Tibial artery (tissue), 4 donors: ENCODE measurements around the gene KCNIP3.

Experiments
- DNase-seq, 2 donors: peaks; one replicate each; pipeline ENCODE4 v3.0.0-alpha.2; 2019
- H3K27ac ChIP-seq, 2 donors: fragments of 200-600 bp; sonication (generic) in 1 of 2; 1 replicate in 1 of 2; 2 replicates in 1 of 2; pipeline ENCODE4 v1.5.1; 2018 to 2019; ENCODE audit warnings: mild to moderate bottlenecking in 1 of 2
- H3K27me3 ChIP-seq, 2 donors: fragments of 200-600 bp; sonication (generic) in 1 of 2; one replicate each; pipeline versions ENCODE4 v1.5.1 to v1.6.0; 2016 to 2019
- H3K36me3 ChIP-seq, 3 donors: fragments of 200-600 bp; sonication (generic) in 2 of 3; one replicate each; pipeline ENCODE4 v1.5.1; 2016 to 2019; ENCODE audit warnings: mild to moderate bottlenecking in 2 of 3
- H3K4me1 ChIP-seq, 4 donors: fragments of 200-600 bp; sonication (generic) in 2 of 4; 1 replicate in 3 of 4; 2 replicates in 1 of 4; pipeline ENCODE4 v1.5.1; 2016 to 2019
- H3K4me3 ChIP-seq, 2 donors: fragments of 200-600 bp; sonication (generic) in 1 of 2; 1 replicate in 1 of 2; 2 replicates in 1 of 2; pipeline ENCODE4 v1.5.1; 2018 to 2019; ENCODE audit warnings: mild to moderate bottlenecking in 2 of 2
- H3K9me3 ChIP-seq, 3 donors: fragments of 200-600 bp; sonication (generic) in 1 of 3; one replicate each; pipeline ENCODE4 v1.5.1; 2016 to 2019
- intact Hi-C: fragments of 100-400 bp; cut with DNase I; formaldehyde crosslinking; loops from one replicate; pipeline ENCODE4 v1.15.0; 2023; ENCODE audit warnings: low total_unique reads
- TF ChIP-seq, protein P1 (sequence below), 2 experiments: fragments of 200-600 bp in 1 of 2; fragments of 450-650 bp in 1 of 2; IDR thresholded peaks; one replicate each; pipeline ENCODE4 v1.5.1; 2017 to 2019; ENCODE audit warnings: antibody characterized with exemption in 2 of 2, mild to moderate bottlenecking in 1 of 2, moderate library complexity in 1 of 2

Gene KCNIP3

DNA sequence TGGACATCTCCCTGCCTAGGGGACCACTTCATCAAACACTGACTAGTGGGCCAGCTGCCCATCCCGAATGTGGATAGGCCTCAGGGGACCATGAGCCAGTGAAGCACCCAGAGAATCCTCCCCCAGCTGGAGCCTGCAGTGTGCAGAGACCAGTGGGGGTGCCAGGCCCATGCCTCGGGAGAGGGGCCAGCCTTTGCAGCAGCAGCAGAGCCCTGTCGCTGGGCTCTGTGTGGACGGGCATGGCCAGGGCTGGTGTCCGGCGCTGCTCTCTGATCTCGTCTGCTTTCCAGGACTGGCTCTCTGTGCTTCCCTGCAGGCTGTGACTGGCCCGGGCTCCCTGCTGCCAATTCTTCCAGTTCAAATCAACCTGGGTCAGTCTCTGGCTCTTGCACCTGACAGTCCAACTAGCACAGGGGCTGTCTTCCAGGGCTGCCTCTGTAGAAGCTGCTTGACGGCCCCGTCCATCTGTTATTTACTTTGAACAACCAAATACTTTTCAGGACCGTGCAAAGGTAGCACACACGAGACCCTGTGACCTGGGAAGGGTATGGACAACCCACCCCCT, 11.4 kb downstream of the KCNIP3 start:
- intact Hi-C loops = no loop called here
- Histone ChIP-seq H3K4me1 (peaks cover 0 to 18% (median 7%) of the 10 kb centered on the region in 4 donors), H3K36me3 (no peaks in the 10 kb centered on the region), H3K27me3 (no peaks in the 10 kb centered on the region), H3K9me3 (no peaks in the 10 kb centered on the region), H3K27ac (no peak overlapping the region), H3K4me3 (no peak overlapping the region)
- no peak for DNase-seq
- TF ChIP-seq, protein P1, sequence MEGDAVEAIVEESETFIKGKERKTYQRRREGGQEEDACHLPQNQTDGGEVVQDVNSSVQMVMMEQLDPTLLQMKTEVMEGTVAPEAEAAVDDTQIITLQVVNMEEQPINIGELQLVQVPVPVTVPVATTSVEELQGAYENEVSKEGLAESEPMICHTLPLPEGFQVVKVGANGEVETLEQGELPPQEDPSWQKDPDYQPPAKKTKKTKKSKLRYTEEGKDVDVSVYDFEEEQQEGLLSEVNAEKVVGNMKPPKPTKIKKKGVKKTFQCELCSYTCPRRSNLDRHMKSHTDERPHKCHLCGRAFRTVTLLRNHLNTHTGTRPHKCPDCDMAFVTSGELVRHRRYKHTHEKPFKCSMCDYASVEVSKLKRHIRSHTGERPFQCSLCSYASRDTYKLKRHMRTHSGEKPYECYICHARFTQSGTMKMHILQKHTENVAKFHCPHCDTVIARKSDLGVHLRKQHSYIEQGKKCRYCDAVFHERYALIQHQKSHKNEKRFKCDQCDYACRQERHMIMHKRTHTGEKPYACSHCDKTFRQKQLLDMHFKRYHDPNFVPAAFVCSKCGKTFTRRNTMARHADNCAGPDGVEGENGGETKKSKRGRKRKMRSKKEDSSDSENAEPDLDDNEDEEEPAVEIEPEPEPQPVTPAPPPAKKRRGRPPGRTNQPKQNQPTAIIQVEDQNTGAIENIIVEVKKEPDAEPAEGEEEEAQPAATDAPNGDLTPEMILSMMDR (IDR thresholded peaks at IDR 0.05) = no peak

DNA sequence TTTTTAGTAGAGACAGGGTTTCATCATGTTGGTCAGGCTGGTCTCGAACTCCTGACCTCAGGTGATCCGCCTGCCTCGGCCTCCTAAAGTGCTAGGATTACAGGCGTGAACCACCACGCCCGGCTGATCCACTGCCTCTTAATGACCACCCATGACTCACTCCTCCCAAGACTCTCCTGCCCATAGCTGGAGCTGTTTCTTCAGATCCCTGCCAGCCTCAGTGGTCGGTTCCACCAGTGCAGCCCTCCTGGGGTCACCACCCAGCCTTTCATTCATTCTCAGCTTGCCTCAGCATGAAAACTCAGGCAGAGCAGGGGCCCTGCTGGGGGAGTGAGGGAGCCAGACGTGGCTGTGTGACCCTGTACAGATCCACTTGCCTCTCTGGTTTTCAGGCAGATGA, 12.5 kb downstream of the KCNIP3 start:
- Histone ChIP-seq H3K4me3 (no peak overlapping the region), H3K27ac (no peak overlapping the region), H3K4me1 (peaks cover 0 to 15% (median 7%) of the 10 kb centered on the region in 4 donors), H3K27me3 (no peaks in the 10 kb centered on the region), H3K9me3 (no peaks in the 10 kb centered on the region), H3K36me3 (no peaks in the 10 kb centered on the region)
- TF ChIP-seq, protein P1 (IDR thresholded peaks at IDR 0.05) = no peak
- no peak for DNase-seq
- intact Hi-C loops = no loop called here

DNA sequence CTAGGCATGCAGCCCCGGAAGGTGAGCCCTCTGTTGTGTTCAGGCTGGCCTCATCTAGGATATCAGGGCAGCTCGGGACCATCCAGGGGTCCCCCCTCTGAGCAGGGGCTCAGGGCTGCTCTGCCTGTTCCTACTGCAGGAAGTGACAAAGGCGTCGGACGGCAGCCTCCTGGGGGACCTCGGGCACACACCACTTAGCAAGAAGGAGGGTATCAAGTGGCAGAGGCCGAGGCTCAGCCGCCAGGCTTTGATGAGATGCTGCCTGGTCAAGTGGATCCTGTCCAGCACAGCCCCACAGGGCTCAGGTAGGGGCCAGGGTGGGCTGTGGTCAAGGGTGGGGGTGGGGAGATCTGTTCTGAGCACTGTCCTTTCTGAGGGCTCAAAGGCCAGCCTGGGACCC, 13.1 kb downstream of the KCNIP3 start:
- intact Hi-C loops = loop anchor here (10.0 kb wide), 1 partner anchor 115 kb away; no protein-coding TSS in a partner anchor

DNA sequence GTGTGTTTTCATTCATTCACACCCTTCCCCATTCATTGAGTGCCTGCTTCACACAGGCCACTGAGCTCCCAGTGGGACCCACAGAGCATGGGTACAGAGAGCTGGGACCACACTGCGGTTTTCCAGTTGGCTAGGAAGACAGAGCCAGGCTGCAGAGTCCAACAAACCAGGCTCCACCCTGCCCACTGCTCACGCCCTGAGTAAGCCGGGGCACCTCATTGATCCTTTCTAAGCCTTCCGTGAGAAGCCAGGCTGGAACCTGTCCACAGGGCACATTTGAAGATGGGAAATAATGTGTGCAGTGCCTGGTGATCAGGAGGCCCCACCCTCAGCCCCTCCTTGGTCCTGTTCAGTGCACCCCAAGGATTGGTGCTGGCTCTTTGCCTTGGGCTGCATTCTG, 13.5 kb downstream of the KCNIP3 start:
- Histone ChIP-seq H3K27ac (no peak overlapping the region), H3K4me1 (peaks cover 0 to 13% (median 2%) of the 10 kb centered on the region in 4 donors), H3K36me3 (no peaks in the 10 kb centered on the region), H3K27me3 (no peaks in the 10 kb centered on the region), H3K9me3 (no peaks in the 10 kb centered on the region), H3K4me3 (no peak overlapping the region)
- no peak for DNase-seq
- TF ChIP-seq, protein P1 (IDR thresholded peaks at IDR 0.05) = no peak
- intact Hi-C loops = loop anchor here (10.0 kb wide), 1 partner anchor 116 kb away; no protein-coding TSS in a partner anchor

More for the DNA sequence above, 13.1 kb downstream of the KCNIP3 start:
- no peak overlapping the region for H3K27ac ChIP-seq
- H3K36me3 ChIP-seq = no peaks in the 10 kb centered on the region
- no peak overlapping the region for H3K4me3 ChIP-seq
- no peak for DNase-seq
- H3K9me3 ChIP-seq = no peaks in the 10 kb centered on the region
- TF ChIP-seq, protein P1 (IDR thresholded peaks at IDR 0.05) = no peak
- H3K4me1 ChIP-seq = peaks cover 0 to 13% (median 5%) of the 10 kb centered on the region in 4 donors
- no peaks in the 10 kb centered on the region for H3K27me3 ChIP-seq

DNA sequence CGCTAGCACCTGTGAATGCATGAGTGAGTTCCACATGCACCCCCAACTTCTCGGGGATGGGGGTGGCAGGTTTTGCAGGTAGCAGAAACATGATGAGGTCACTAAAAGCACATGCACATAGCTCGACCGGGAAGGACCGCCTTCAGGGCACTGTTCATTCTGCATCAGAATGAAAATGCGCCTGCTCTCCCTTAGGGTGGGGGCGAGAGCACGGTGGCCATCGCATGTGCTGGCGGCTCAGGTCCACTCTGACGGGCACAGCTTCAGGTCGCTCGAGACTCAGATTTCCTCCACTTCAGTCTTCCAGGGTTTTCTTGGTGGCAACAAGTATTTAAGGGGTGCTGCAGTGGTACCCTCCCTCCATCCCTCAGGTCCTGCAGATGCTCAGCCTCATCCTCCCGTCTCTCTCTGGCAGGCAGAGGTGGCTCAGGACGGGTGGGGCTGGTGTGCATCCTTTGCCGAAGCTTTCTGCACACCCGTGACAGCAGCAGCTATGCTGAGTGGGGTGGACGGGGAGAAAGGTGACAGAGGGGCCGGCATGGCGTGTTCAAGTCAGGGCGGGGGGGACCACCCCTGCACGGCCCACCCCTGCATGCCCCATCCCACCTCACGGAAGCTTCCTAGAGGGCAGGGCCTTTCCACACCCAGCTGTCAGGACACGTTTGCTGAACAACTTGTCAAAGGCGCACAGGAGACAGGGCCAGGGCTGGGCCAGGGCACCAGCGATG, 14.8 kb downstream of the KCNIP3 start:
- H3K36me3 ChIP-seq = no peaks in the 10 kb centered on the region
- intact Hi-C loops = loop anchor here (10.0 kb wide), 1 partner anchor 117 kb away; no protein-coding TSS in a partner anchor
- no peaks in the 10 kb centered on the region for H3K9me3 ChIP-seq
- no peaks in the 10 kb centered on the region for H3K27me3 ChIP-seq
- TF ChIP-seq, protein P1 (IDR thresholded peaks at IDR 0.05) = no peak
- peaks cover 0 to 20% (median 4%) of the 10 kb centered on the region in 4 donors for H3K4me1 ChIP-seq
- H3K27ac ChIP-seq = no peak overlapping the region
- no peak for DNase-seq
- H3K4me3 ChIP-seq = no peak overlapping the region
